ENCODE measurements around the gene GCNT2.

DNA sequence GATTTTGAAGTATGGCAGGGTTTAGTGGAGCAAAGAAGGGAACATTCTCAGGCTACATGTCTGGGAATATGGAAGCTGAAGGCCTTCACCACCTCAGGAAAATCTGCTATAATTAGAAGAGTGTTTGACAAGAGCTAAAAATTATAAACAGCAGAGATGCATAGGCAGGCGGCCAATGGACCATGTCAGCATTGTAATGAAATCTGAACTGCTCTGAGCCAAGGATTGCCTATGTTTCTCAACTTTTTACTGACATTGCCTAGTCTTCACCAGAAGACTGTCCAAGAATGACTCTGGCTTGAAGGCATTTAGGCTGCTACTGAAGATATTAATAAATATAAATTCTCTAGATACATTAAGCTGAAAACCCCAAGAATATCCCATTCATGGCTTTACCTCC, 89.1 kb downstream of the GCNT2 start:
- TF ChIP-seq CTCF (IDR thresholded peaks at IDR 0.05 in 8 of 11, conservative IDR thresholded peaks at IDR 0.05 in 3 of 11) (no peak), POLR2A (IDR thresholded peaks at IDR 0.05) (no peak)

All from spleen (tissue), 7 donors.